GM12891 (cell line): ENCODE results near the gene GJA3.

Source experiments
- DNase-seq: peaks from one replicate; pipeline ENCODE4 v3.0.0; 2011; ENCODE audit warnings: low spot score; ENCODE audit not compliant: insufficient read length
- FAIRE-seq: peaks from 2 replicates; lab custom pipeline; 2011; peaks lifted over from hg19 to GRCh38; lab: Jason Lieb, UNC
- PAX5 ChIP-seq: IDR thresholded peaks from 2 replicates; pipeline ENCODE4 v1.6.1; 2011; ENCODE audit warnings: low read length, moderate library complexity, mild to moderate bottlenecking; ENCODE audit not compliant: insufficient read depth, severe bottlenecking
- POLR2A ChIP-seq: IDR thresholded peaks from 2 replicates; pipeline ENCODE4 v1.6.1; 2011; ENCODE audit warnings: low read depth, low read length, control low read depth
- POLR2AphosphoS5 ChIP-seq: IDR thresholded peaks from 2 replicates; pipeline ENCODE4 v1.6.1; 2011; ENCODE audit warnings: low read depth, low read length, control low read depth
- POU2F2 ChIP-seq: IDR thresholded peaks from 2 replicates; pipeline ENCODE4 v1.6.1; 2011; ENCODE audit warnings: low read depth, mild to moderate bottlenecking, control low read depth, low read length, moderate library complexity
- SPI1 ChIP-seq: IDR thresholded peaks from 2 replicates; pipeline ENCODE4 v1.6.1; 2011; ENCODE audit warnings: low read depth, low read length, control low read depth
- TAF1 ChIP-seq: IDR thresholded peaks from 2 replicates; pipeline ENCODE4 v1.6.1; 2011; ENCODE audit warnings: low read depth, low read length, control low read depth

GJA3 gene

GRCh38 chr13:20142023-20142926, 18.6 kb downstream of the GJA3 start:
- FAIRE-seq (no peak), DNase-seq (no peak)
- TF ChIP-seq POLR2A (no peak), TAF1 (no peak), SPI1 (no peak), POU2F2 (no peak), POLR2AphosphoS5 (no peak), PAX5 (no peak)

DNA sequence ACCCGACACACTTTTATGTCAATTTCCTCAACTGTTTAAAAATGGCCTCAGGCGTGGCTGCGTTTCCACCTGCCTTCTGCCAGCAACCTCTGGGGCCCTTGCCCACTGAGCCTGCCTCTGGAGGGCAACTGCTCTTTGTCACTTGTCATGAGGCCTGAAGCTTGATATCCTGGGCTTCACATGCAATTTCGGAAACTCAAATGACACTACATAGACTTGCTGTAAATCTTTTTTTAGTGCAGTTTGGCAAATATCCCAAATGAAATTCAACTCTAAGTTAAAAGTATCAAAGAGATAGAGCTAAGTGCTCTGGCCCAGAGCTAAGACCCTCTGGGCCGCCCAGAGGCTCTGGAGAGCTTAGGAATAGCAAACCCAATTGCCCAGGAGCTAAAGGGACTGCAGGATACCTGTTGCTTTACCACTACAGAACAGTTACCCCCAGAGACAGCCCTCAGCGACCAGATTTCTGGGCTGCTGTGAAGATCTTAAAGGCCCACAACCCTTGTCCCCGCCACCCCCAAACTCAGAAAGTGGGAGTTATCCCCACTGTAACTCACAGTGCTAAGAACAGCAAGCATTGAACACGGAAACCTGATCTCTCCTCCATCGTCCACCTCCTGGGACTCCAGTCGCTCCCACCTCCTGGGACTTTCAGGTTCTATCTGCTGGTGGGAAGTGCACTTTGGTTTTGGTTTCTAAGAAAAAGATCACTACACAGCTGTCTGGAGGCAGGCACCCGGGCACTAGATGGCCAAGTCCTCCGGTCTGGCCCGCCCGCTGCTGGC, 19.4 kb downstream of the GJA3 start:
- no peak for TF ChIP-seq POLR2A
- TF ChIP-seq POU2F2 = no peak
- no peak for TF ChIP-seq SPI1
- TF ChIP-seq POLR2AphosphoS5 = no peak
- no peak for TF ChIP-seq TAF1
- no peak for TF ChIP-seq PAX5
- FAIRE-seq (no peak), DNase-seq (no peak)

DNA sequence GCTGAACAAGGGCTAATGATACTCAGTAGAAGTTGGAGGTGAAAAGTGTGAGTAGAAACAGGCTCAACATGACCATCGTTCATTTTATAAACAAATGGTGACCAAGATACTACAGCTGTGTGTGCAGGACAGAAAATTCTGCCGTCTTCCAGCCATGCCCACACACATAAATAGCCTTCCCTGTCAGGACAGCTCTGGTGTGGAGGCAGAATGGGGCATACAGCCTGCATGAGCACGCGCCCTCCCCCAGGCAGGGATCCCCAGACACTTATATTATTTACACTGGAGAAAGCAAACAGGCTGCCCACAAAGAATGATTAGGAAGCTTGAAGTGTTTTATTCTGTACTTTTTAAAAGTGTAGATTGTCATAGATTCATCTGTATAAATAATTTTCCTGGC, 20.4 kb downstream of the GJA3 start:
- DNase-seq = no peak
- TF ChIP-seq POU2F2 = no peak
- no peak for TF ChIP-seq TAF1
- TF ChIP-seq POLR2AphosphoS5 = no peak
- TF ChIP-seq POLR2A = no peak
- TF ChIP-seq PAX5 = no peak
- no peak for TF ChIP-seq SPI1
- FAIRE-seq = no peak

GRCh38 chr13:20137875-20138274, 23.0 kb downstream of the GJA3 start:
- DNase-seq (no peak), FAIRE-seq (no peak)
- TF ChIP-seq POU2F2 (no peak), TAF1 (no peak), POLR2AphosphoS5 (no peak), PAX5 (no peak), POLR2A (no peak), SPI1 (no peak)

- TF ChIP-seq POLR2A (no peak), PAX5 (no peak), POLR2AphosphoS5 (no peak), POU2F2 (no peak), TAF1 (no peak), SPI1 (no peak)
- DNase-seq = no peak
- no peak for FAIRE-seq
These were observed 23.8 kb downstream of the GJA3 start for GRCh38 chr13:20136781-20137703.

- FAIRE-seq = no peak
- DNase-seq = no peak
- TF ChIP-seq TAF1 (no peak), SPI1 (no peak), PAX5 (no peak), POLR2AphosphoS5 (no peak), POU2F2 (no peak)
These were observed 26.1 kb downstream of the GJA3 start for GRCh38 chr13:20134732-20135131.

GRCh38 chr13:20132052-20132634, 28.7 kb downstream of the GJA3 start:
- DNase-seq (no peak), FAIRE-seq (no peak)
- TF ChIP-seq TAF1 = no peak
- TF ChIP-seq POLR2AphosphoS5 = no peak
- no peak for TF ChIP-seq POU2F2
- no peak for TF ChIP-seq POLR2A
- TF ChIP-seq PAX5 = no peak

DNA sequence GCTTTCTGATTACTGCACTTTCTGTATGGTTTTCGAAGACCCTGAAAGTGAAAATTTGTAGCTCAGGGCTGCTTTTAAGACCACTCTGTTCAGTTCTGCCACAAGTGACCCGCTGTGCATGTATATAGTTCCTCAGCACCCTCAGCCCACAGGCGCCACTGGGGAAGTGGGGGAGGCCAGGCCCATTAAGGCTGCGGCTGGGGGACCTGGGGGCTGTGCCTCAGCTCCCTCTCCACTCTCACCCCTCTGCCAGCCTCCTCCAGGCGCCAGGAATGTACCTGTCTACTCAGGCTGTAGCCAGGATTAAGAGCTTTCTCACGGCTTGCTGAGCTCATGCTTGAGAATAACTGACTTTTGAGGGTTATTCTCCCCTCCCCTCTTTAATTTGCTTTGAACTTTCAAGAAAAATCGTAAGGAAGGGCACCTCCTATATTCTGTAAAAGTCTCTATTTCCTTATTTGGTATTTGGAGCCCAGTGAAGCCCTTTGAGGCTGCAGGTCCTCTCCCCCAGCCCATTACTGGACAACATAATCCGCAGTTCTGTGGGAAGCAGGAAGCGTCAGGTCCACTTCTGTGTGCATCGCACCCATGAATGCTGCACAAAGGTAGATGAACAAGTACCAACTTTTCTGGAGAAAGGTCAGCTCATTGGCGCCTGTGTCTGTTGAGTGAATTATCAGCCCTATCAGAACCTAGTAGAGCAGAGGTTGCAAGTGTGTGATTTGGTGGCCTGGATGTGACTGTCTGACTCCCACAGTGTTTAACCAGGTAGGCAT, 29.6 kb downstream of the GJA3 start:
- FAIRE-seq (no peak), DNase-seq (no peak)
- TF ChIP-seq POU2F2 (no peak), PAX5 (no peak), TAF1 (no peak)
